ENCODE measurements around the gene PCBP3. TPM values are rescaled to one million over a fixed set of nuclear protein-coding genes. Genes with fewer than 3 reads are reported as not detected.
"Not testable (repeated sequence)": the region's sequence is repeated elsewhere in the genome, so short reads cannot be mapped to it uniquely, and the experiment has no call there.

PCBP3 gene
- polyA plus RNA-seq, 3 donors, result 1.9 to 2.0 (median 1.9) TPM

GRCh38 chr21:45635271-45636151 is 8.0 kb upstream of the PCBP3 start:
- no peak for DNase-seq

GRCh38 chr21:45636459-45636858 is 7.1 kb upstream of the PCBP3 start:
- DNase-seq, result no peak

GRCh38 chr21:45636951-45637646 is 6.4 kb upstream of the PCBP3 start:
- no peak for DNase-seq

- no peak for DNase-seq
Measured at GRCh38 chr21:45637883-45638282, 5.6 kb upstream of the PCBP3 start.

- no peak for DNase-seq
Measured at GRCh38 chr21:45638707-45639106, 4.8 kb upstream of the PCBP3 start.

GRCh38 chr21:45639206-45640000 is 4.1 kb upstream of the PCBP3 start:
- DNase-seq, result no peak

- no peak for DNase-seq
Measured at GRCh38 chr21:45640001-45640887, 3.3 kb upstream of the PCBP3 start.

GRCh38 chr21:45640888-45641479 is 2.5 kb upstream of the PCBP3 start:
- no peak for DNase-seq

- no peak for DNase-seq
Measured at GRCh38 chr21:45641480-45642035, 2.0 kb upstream of the PCBP3 start.

- DNase-seq, result no peak
Measured at GRCh38 chr21:45642122-45642813, 1.3 kb upstream of the PCBP3 start.

GRCh38 chr21:45644041-45644906 is 749 bp downstream of the PCBP3 start:
- no peak for DNase-seq

GRCh38 chr21:45651921-45652320 is 8.4 kb downstream of the PCBP3 start:
- DNase-seq, result no peak

- no peak for DNase-seq
Measured at GRCh38 chr21:45655124-45655523, 11.6 kb downstream of the PCBP3 start.

- DNase-seq, result not testable (repeated sequence)
Measured at GRCh38 chr21:45656114-45656513, 12.6 kb downstream of the PCBP3 start.

GRCh38 chr21:45661913-45662622 is 18.5 kb downstream of the PCBP3 start:
- not testable (repeated sequence) for DNase-seq

GRCh38 chr21:45662623-45663245 is 19.2 kb downstream of the PCBP3 start:
- not testable (repeated sequence) for DNase-seq

GRCh38 chr21:45669382-45669781 is 25.9 kb downstream of the PCBP3 start:
- DNase-seq, result no peak

GRCh38 chr21:45670731-45671130 is 27.2 kb downstream of the PCBP3 start:
- no peak for DNase-seq
